Measurements from ENCODE around the gene TASL. TPM values are rescaled to one million over a fixed set of nuclear protein-coding genes. Genes with fewer than 3 reads are reported as not detected.

The TASL gene
- total and polyA plus RNA-seq, 10 donors: 6.5 to 23.4 (median 11.2) TPM

GRCh38 chrX:30533266-30533665, 44.3 kb downstream of the TASL start:
- TF ChIP-seq POLR2AphosphoS5 (IDR thresholded peaks at IDR 0.05) (no peak), POLR2A (IDR thresholded peaks at IDR 0.05) (no peak)
- TF ChIP-seq, protein P1, sequence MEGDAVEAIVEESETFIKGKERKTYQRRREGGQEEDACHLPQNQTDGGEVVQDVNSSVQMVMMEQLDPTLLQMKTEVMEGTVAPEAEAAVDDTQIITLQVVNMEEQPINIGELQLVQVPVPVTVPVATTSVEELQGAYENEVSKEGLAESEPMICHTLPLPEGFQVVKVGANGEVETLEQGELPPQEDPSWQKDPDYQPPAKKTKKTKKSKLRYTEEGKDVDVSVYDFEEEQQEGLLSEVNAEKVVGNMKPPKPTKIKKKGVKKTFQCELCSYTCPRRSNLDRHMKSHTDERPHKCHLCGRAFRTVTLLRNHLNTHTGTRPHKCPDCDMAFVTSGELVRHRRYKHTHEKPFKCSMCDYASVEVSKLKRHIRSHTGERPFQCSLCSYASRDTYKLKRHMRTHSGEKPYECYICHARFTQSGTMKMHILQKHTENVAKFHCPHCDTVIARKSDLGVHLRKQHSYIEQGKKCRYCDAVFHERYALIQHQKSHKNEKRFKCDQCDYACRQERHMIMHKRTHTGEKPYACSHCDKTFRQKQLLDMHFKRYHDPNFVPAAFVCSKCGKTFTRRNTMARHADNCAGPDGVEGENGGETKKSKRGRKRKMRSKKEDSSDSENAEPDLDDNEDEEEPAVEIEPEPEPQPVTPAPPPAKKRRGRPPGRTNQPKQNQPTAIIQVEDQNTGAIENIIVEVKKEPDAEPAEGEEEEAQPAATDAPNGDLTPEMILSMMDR (IDR thresholded peaks at IDR 0.05 in 8 of 11, conservative IDR thresholded peaks at IDR 0.05 in 3 of 11): no peak
- H3K9me3 ChIP-seq: no peaks in the 10 kb centered on the region
- H3K27me3 ChIP-seq (replicated peaks in 1 of 7): no peaks in the 10 kb centered on the region
- no peaks in the 10 kb centered on the region for H3K36me3 ChIP-seq
- H3K4me1 ChIP-seq: no peaks in the 10 kb centered on the region
- no peak for DNase-seq
- H3K27ac ChIP-seq: no peak overlapping the region
- intact Hi-C loops (cut with DNase I; ENCODE audit: low total_unique reads): no loop called here
- 25 to 73% (median 40%) methylated on average over 1 to 2 of the region's 2 CpGs for WGBS, 5 donors
- no peak overlapping the region for H3K4me3 ChIP-seq

- 33 to 58% (median 47%) methylated on average over 2 to 3 of the region's 3 CpGs for WGBS, 5 donors
- no peaks in the 10 kb centered on the region for H3K27me3 ChIP-seq (replicated peaks in 1 of 7)
- TF ChIP-seq POLR2A (IDR thresholded peaks at IDR 0.05) (no peak), POLR2AphosphoS5 (IDR thresholded peaks at IDR 0.05) (no peak)
- TF ChIP-seq, protein P1 (IDR thresholded peaks at IDR 0.05 in 8 of 11, conservative IDR thresholded peaks at IDR 0.05 in 3 of 11): no peak
- no peaks in the 10 kb centered on the region for H3K9me3 ChIP-seq
- DNase-seq: no peak
- intact Hi-C loops (cut with DNase I; ENCODE audit: low total_unique reads): no loop called here
- no peak overlapping the region for H3K27ac ChIP-seq
- H3K36me3 ChIP-seq: no peaks in the 10 kb centered on the region
- H3K4me3 ChIP-seq: no peak overlapping the region
- H3K4me1 ChIP-seq: no peaks in the 10 kb centered on the region
Observed at GRCh38 chrX:30530606-30531005, 47.0 kb downstream of the TASL start.

DNA sequence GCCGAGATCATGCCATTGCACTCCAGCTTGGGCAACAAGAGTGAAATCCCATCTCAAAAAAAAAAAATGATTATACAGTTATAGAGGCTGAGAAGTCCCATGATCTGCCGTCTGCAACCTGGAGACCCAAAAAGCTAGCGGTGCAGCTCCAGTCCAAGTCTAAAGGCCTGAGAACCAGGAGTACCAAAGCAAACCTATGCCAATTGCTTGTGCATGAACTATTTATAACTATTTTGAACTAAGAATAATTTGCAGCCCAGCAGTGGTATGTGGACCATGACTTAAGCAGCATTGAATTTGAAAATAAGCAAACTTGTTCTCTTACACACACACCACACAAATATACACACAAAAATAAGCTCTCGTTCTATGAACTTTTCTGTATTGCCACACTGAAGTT, 51.8 kb downstream of the TASL start:
- no peaks in the 10 kb centered on the region for H3K27me3 ChIP-seq (replicated peaks in 1 of 7)
- intact Hi-C loops (cut with DNase I; ENCODE audit: low total_unique reads): no loop called here
- H3K4me3 ChIP-seq: no peak overlapping the region
- no peaks in the 10 kb centered on the region for H3K4me1 ChIP-seq
- H3K9me3 ChIP-seq: no peaks in the 10 kb centered on the region
- no peak for DNase-seq
- TF ChIP-seq POLR2AphosphoS5 (IDR thresholded peaks at IDR 0.05) (no peak), POLR2A (IDR thresholded peaks at IDR 0.05) (no peak)
- TF ChIP-seq, protein P1 (IDR thresholded peaks at IDR 0.05 in 8 of 11, conservative IDR thresholded peaks at IDR 0.05 in 3 of 11): no peak
- H3K27ac ChIP-seq: no peak overlapping the region
- H3K36me3 ChIP-seq: no peaks in the 10 kb centered on the region
- WGBS, 5 donors: 77 to 94% (median 88%) methylated on average over 4 of the region's 4 CpGs

GRCh38 chrX:30521440-30522182, 56.0 kb downstream of the TASL start:
- intact Hi-C loops (cut with DNase I; ENCODE audit: low total_unique reads): no loop called here
- H3K9me3 ChIP-seq: no peaks in the 10 kb centered on the region
- TF ChIP-seq POLR2A (IDR thresholded peaks at IDR 0.05) (no peak), POLR2AphosphoS5 (IDR thresholded peaks at IDR 0.05) (no peak)
- TF ChIP-seq, protein P1 (IDR thresholded peaks at IDR 0.05 in 8 of 11, conservative IDR thresholded peaks at IDR 0.05 in 3 of 11): no peak
- no peaks in the 10 kb centered on the region for H3K4me1 ChIP-seq
- DNase-seq: no peak
- H3K27ac ChIP-seq: no peak overlapping the region
- H3K27me3 ChIP-seq (replicated peaks in 1 of 7): no peaks in the 10 kb centered on the region
- 73 to 97% (median 80%) methylated on average over 4 of the region's 4 CpGs for WGBS, 5 donors
- no peaks in the 10 kb centered on the region for H3K36me3 ChIP-seq
- no peak overlapping the region for H3K4me3 ChIP-seq

Measured in spleen (tissue), 11 donors.